Fibroblast of lung (primary cell): ENCODE results near the gene ITK. TPM values are rescaled to one million over a fixed set of nuclear protein-coding genes. Genes with fewer than 3 reads are reported as not detected.

Experiments
- DNase-seq, 2 donors: peaks; one replicate each; pipeline versions ENCODE4 v3.0.0 to v3.0.0-alpha.2; 2010; ENCODE audit warnings: low read depth in 2 of 2
- H2AFZ ChIP-seq: 2 replicates; pipeline ENCODE4 v1.5.1; 2012; ENCODE audit warnings: low read length, control low read depth, inconsistent platforms
- H3K27ac ChIP-seq: 2 replicates; pipeline ENCODE4 v1.5.1; 2011; ENCODE audit warnings: low read length, control low read depth; ENCODE audit not compliant: insufficient read depth
- H3K27me3 ChIP-seq: 2 replicates; pipeline ENCODE4 v1.5.1; 2011; ENCODE audit warnings: mild to moderate bottlenecking, low read length; ENCODE audit not compliant: control insufficient read depth, insufficient read depth
- H3K36me3 ChIP-seq: 2 replicates; pipeline ENCODE4 v1.5.1; 2011; ENCODE audit warnings: low read length; ENCODE audit not compliant: control insufficient read depth, insufficient read depth
- H3K4me1 ChIP-seq: 2 replicates; pipeline ENCODE4 v1.5.1; 2011; ENCODE audit warnings: low read length; ENCODE audit not compliant: control insufficient read depth, insufficient read depth; ENCODE audit errors: extremely low read depth
- H3K4me2 ChIP-seq: 2 replicates; pipeline ENCODE4 v1.5.1; 2011; ENCODE audit warnings: low read length, control low read depth; ENCODE audit not compliant: insufficient read depth; ENCODE audit errors: extremely low read depth
- H3K4me3 ChIP-seq, 4 experiments: fragments of 200-600 bp in 1 of 4; sonication (generic) in 1 of 4; replicated peaks in 1 of 4; 2 replicates each; pipeline ENCODE4 v1.5.1; 2011 to 2016; ENCODE audit warnings: low read length in 4 of 4, low read depth in 3 of 4, mild to moderate bottlenecking in 3 of 4, control low read depth in 2 of 4, inconsistent platforms in 1 of 4, mixed read lengths in 1 of 4; ENCODE audit not compliant: insufficient read depth in 1 of 4; ENCODE audit errors: control extremely low read depth in 1 of 4
- H3K79me2 ChIP-seq: 2 replicates; pipeline ENCODE4 v1.5.1; 2012; ENCODE audit warnings: mild to moderate bottlenecking, low read length, inconsistent platforms; ENCODE audit not compliant: control insufficient read depth, insufficient read depth
- H3K9ac ChIP-seq: 2 replicates; pipeline ENCODE4 v1.5.1; 2011; ENCODE audit warnings: mild to moderate bottlenecking, low read length, control low read depth; ENCODE audit not compliant: insufficient read depth
- H3K9me3 ChIP-seq: 2 replicates; pipeline ENCODE4 v1.5.1; 2012; ENCODE audit warnings: low read depth, low read length; ENCODE audit not compliant: control insufficient read depth, insufficient read depth
- H4K20me1 ChIP-seq: 2 replicates; pipeline ENCODE4 v1.5.1; 2011; ENCODE audit warnings: low read length; ENCODE audit not compliant: control insufficient read depth, insufficient read depth; ENCODE audit errors: extremely low read depth
- CTCF ChIP-seq, 2 donors: IDR thresholded peaks in 1 of 2; conservative IDR thresholded peaks in 1 of 2; 1 replicate in 1 of 2; 2 replicates in 1 of 2; pipeline ENCODE4 v1.5.1; 2011 to 2012; ENCODE audit warnings: low read length in 2 of 2, control low read depth in 1 of 2, inconsistent platforms in 1 of 2, low read depth in 1 of 2, mild to moderate bottlenecking in 1 of 2
- EZH2 ChIP-seq: IDR thresholded peaks from 2 replicates; pipeline ENCODE4 v1.5.1; 2012; ENCODE audit warnings: low read length, control low read depth, mild to moderate bottlenecking; ENCODE audit errors: missing control alignments
- polyA plus RNA-seq, 2 donors: library from polyadenylated mRNA; depleted of rRNA in 1 of 2; stranded (reverse) in 1 of 2; unstranded in 1 of 2; fragments of >200 nt; gene quantifications; 2 replicates each; pipeline ENCODE4 v1.2.1, GENCODE V29; 2011 to 2012; ENCODE audit warnings: missing spikeins in 1 of 2
- total RNA-seq: library from RNA; depleted of rRNA; stranded (reverse); fragments of >200 nt; gene quantifications from 2 replicates; pipeline ENCODE4 v1.2.1, GENCODE V29; 2014

The ITK gene
- total and polyA plus RNA-seq, 2 donors (not counting 1 experiment from before 2014, with no cell fraction given), result 0.17 TPM; not detected in 1

- H3K4me1 ChIP-seq, result no peaks in the 10 kb centered on the region
- H3K36me3 ChIP-seq, result no peaks in the 10 kb centered on the region
- no peak overlapping the region for H3K9ac ChIP-seq
- H3K4me2 ChIP-seq, result no peak overlapping the region
- H4K20me1 ChIP-seq, result no peaks in the 10 kb centered on the region
- H3K79me2 ChIP-seq, result no peaks in the 10 kb centered on the region
- no peak for TF ChIP-seq EZH2
- no peak for TF ChIP-seq CTCF (conservative IDR thresholded peaks at IDR 0.05 in 1 of 2, IDR thresholded peaks at IDR 0.05 in 1 of 2; ENCODE audit: low read depth in 1 of 2, low read length in 2 of 2)
- H3K27me3 ChIP-seq, result no peaks in the 10 kb centered on the region
- no peak for DNase-seq
- no peak overlapping the region for H3K27ac ChIP-seq
- H2AFZ ChIP-seq, result no peak overlapping the region
- H3K4me3 ChIP-seq, result no peak overlapping the region
- no peaks in the 10 kb centered on the region for H3K9me3 ChIP-seq
Measured at GRCh38 chr5:157157293-157157891, 23.2 kb upstream of the ITK start.

- DNase-seq, result no peak
- TF ChIP-seq EZH2 (no peak), CTCF (conservative IDR thresholded peaks at IDR 0.05 in 1 of 2, IDR thresholded peaks at IDR 0.05 in 1 of 2; ENCODE audit: low read depth in 1 of 2, low read length in 2 of 2) (no peak)
- H3K36me3 ChIP-seq, result no peaks in the 10 kb centered on the region
- no peaks in the 10 kb centered on the region for H3K9me3 ChIP-seq
- no peaks in the 10 kb centered on the region for H4K20me1 ChIP-seq
- H3K4me1 ChIP-seq, result no peaks in the 10 kb centered on the region
- H3K4me2 ChIP-seq, result no peak overlapping the region
- H2AFZ ChIP-seq, result no peak overlapping the region
- no peaks in the 10 kb centered on the region for H3K79me2 ChIP-seq
- H3K4me3 ChIP-seq, result no peak overlapping the region
- no peak overlapping the region for H3K27ac ChIP-seq
- no peak overlapping the region for H3K9ac ChIP-seq
- H3K27me3 ChIP-seq, result no peaks in the 10 kb centered on the region
Measured at GRCh38 chr5:157159209-157159751, 21.4 kb upstream of the ITK start.

DNA sequence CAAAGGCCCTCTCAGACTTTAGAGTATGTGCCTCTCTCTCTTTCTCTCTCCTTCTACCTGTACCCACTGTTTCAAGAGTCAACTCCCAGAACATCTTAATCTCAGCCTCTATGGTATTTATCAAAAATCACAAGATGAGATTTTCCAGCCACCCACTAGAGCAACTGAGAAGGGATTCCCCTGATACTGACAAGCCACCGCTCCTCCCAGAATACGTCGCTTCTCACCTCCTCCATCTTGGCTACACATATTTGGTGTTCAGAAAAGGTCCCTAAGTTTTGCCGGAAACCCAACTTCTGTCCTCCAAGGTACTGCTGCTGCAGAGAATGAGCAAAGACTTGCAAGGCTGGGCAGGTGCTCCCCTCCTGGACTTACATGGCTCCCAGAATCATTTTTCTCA, 20.6 kb upstream of the ITK start:
- no peak for DNase-seq
- no peak overlapping the region for H3K9ac ChIP-seq
- no peak overlapping the region for H3K4me2 ChIP-seq
- H3K4me1 ChIP-seq, result no peaks in the 10 kb centered on the region
- no peaks in the 10 kb centered on the region for H3K36me3 ChIP-seq
- H4K20me1 ChIP-seq, result no peaks in the 10 kb centered on the region
- H3K4me3 ChIP-seq, result no peak overlapping the region
- no peaks in the 10 kb centered on the region for H3K9me3 ChIP-seq
- TF ChIP-seq EZH2 (no peak), CTCF (conservative IDR thresholded peaks at IDR 0.05 in 1 of 2, IDR thresholded peaks at IDR 0.05 in 1 of 2; ENCODE audit: low read depth in 1 of 2, low read length in 2 of 2) (no peak)
- no peaks in the 10 kb centered on the region for H3K79me2 ChIP-seq
- no peak overlapping the region for H3K27ac ChIP-seq
- no peak overlapping the region for H2AFZ ChIP-seq
- no peaks in the 10 kb centered on the region for H3K27me3 ChIP-seq
